GM12878 (cell line): ENCODE results near the gene PRR13. TPM values are rescaled to one million over a fixed set of nuclear protein-coding genes. Genes with fewer than 3 reads are reported as not detected.

Experiments used
- ATAC-seq: fragments of 200-7000 bp; cut with Tn5 transposase; 3 replicates; pipeline ENCODE4 v1.9.1; 2020; ENCODE audit warnings: mild to moderate bottlenecking, moderate library complexity
- BruUV-seq: library from RNA; stranded (reverse); fragments of 400-500 nt; replicated peaks from 2 replicates; lab custom pipeline; 2021; lab: Mats Ljungman, UMichigan
- CTCF ChIA-PET: fragments of 300-600 bp; sonication (Branson Sonifier 250); formaldehyde crosslinking; extraction: SDS; loops from one replicate; lab custom pipeline; 2021; ENCODE audit warnings: inconsistent platforms; lab: Yijun Ruan, JAX
- POLR2A ChIA-PET: fragments of 350-600 bp; formaldehyde crosslinking; extraction: SDS; loops from one replicate; lab custom pipeline; 2021; ENCODE audit warnings: inconsistent platforms; lab: Charles Lee
- RAD21 ChIA-PET: fragments of 300-600 bp; sonication (Branson Sonifier 250); formaldehyde crosslinking; loops from one replicate; lab custom pipeline; 2023; ENCODE audit warnings: antibody characterized with exemption; ENCODE audit not compliant: unreplicated experiment; lab: Charles Lee
- SMC1A ChIA-PET: fragments of 300-600 bp; sonication (Branson Sonifier 250); formaldehyde crosslinking; loops from one replicate; lab custom pipeline; 2023; ENCODE audit not compliant: unreplicated experiment, uncharacterized antibody; lab: Charles Lee
- DNase-seq: peaks from one replicate; pipeline ENCODE4 v3.0.0-alpha.2; 2011; ENCODE audit warnings: low read depth, low spot score
- FAIRE-seq: peaks from 3 replicates; lab custom pipeline; 2011; peaks lifted over from hg19 to GRCh38; lab: Jason Lieb, UNC
- H2AFZ ChIP-seq: 2 replicates; pipeline ENCODE4 v1.6.0; 2011; ENCODE audit warnings: low read depth, low read length, control low read depth; ENCODE audit not compliant: control insufficient read depth
- H3K27ac ChIP-seq: 2 replicates; pipeline ENCODE4 v1.5.1; 2011; ENCODE audit warnings: control low read depth; ENCODE audit not compliant: control insufficient read depth, insufficient read depth
- H3K27me3 ChIP-seq, 2 experiments: replicated peaks in 1 of 2; 2 replicates each; pipeline versions ENCODE4 v1.6.0 to v1.6.1; 2011; ENCODE audit warnings: low read length in 1 of 2; ENCODE audit not compliant: control insufficient read depth in 2 of 2, insufficient read depth in 2 of 2
- H3K36me3 ChIP-seq, 2 experiments: 2 replicates each; pipeline ENCODE4 v1.5.1; 2011; ENCODE audit warnings: low read length in 1 of 2; ENCODE audit not compliant: control insufficient read depth in 2 of 2, insufficient read depth in 2 of 2
- H3K4me1 ChIP-seq: 2 replicates; pipeline ENCODE4 v1.6.1; 2011; ENCODE audit warnings: mild to moderate bottlenecking, low read length, moderate library complexity, mixed read lengths; ENCODE audit not compliant: control insufficient read depth, insufficient read depth
- H3K4me2 ChIP-seq: 2 replicates; pipeline ENCODE4 v1.6.0; 2011; ENCODE audit warnings: control low read depth; ENCODE audit not compliant: control insufficient read depth, insufficient read depth
- H3K4me3 ChIP-seq: fragments of 200-600 bp; sonication (generic); 2 replicates; pipeline ENCODE4 v1.5.1; 2016
- H3K79me2 ChIP-seq: 2 replicates; pipeline ENCODE4 v1.6.0; 2011; ENCODE audit warnings: low read length; ENCODE audit not compliant: control insufficient read depth, insufficient read depth
- H3K9ac ChIP-seq: 2 replicates; pipeline ENCODE4 v1.8.0; 2011; ENCODE audit warnings: low read length, control low read depth, mixed read lengths; ENCODE audit not compliant: control insufficient read depth, insufficient read depth
- H3K9me3 ChIP-seq: replicated peaks from 3 replicates; pipeline ENCODE4 v1.5.1; 2011; ENCODE audit warnings: mild to moderate bottlenecking, low read length; ENCODE audit not compliant: control insufficient read depth, insufficient read depth
- H4K20me1 ChIP-seq: 2 replicates; pipeline ENCODE4 v1.6.0; 2011; ENCODE audit not compliant: control insufficient read depth, insufficient read depth
- BRCA1 ChIP-seq: IDR thresholded peaks from 2 replicates; pipeline ENCODE4 v1.6.1; 2011; ENCODE audit warnings: low read depth, low read length, improper control_type of control experiment
- CBX5 ChIP-seq: sonication (generic); IDR thresholded peaks from 2 replicates; pipeline ENCODE4 v1.6.1; 2016; ENCODE audit warnings: low read depth, moderate library complexity, mild to moderate bottlenecking, inconsistent platforms
- EP300 ChIP-seq, 2 experiments: fragments of 150-350 bp in 1 of 2; IDR thresholded peaks; 2 replicates each; pipeline ENCODE4 v1.6.1; 2011 to 2012; ENCODE audit warnings: low read depth in 2 of 2, low read length in 2 of 2, borderline replicate concordance in 1 of 2, improper control_type of control experiment in 1 of 2, inconsistent platforms in 1 of 2; ENCODE audit not compliant: control insufficient read depth in 1 of 2
- ESRRA ChIP-seq: IDR thresholded peaks from 2 replicates; pipeline ENCODE4 v1.6.1; 2012; ENCODE audit warnings: mild to moderate bottlenecking, low read length, improper control_type of control experiment
- LARP7 ChIP-seq: fragments of 450-650 bp; IDR thresholded peaks from 2 replicates; pipeline ENCODE4 v1.6.1; 2017; ENCODE audit warnings: mild to moderate bottlenecking
- MTA3 ChIP-seq: IDR thresholded peaks from 2 replicates; pipeline ENCODE4 v1.6.1; 2012; ENCODE audit warnings: low read length, inconsistent platforms, borderline replicate concordance
- POU2F2 ChIP-seq: IDR thresholded peaks from 3 replicates; pipeline ENCODE4 v1.6.1; 2011; ENCODE audit warnings: low read depth, mild to moderate bottlenecking, low read length, borderline replicate concordance
- SREBF1 ChIP-seq: IDR thresholded peaks from 2 replicates; pipeline ENCODE4 v1.6.1; 2012; ENCODE audit warnings: mild to moderate bottlenecking, low read length
- TCF12 ChIP-seq: IDR thresholded peaks from 2 replicates; pipeline ENCODE4 v1.6.1; 2011; ENCODE audit warnings: low read depth, mild to moderate bottlenecking, low read length
- TCF3 ChIP-seq: IDR thresholded peaks from 2 replicates; pipeline ENCODE4 v1.6.1; 2012; ENCODE audit warnings: low read depth, mild to moderate bottlenecking, low read length, borderline replicate concordance; ENCODE audit not compliant: insufficient read depth
- ZNF384 ChIP-seq: IDR thresholded peaks from 2 replicates; pipeline ENCODE4 v1.6.1; 2012; ENCODE audit warnings: low read depth, mild to moderate bottlenecking, low read length, improper control_type of control experiment, borderline replicate concordance
- WGBS: methylation state at CpG from one replicate; pipeline ENCODE4 v1.1.6; 2016; ENCODE audit warnings: low lambda C conversion rate; ENCODE audit not compliant: insufficient replicate concordance, insufficient coverage; ENCODE audit errors: missing lambda C conversion rate; 5-methylcytosine and 5-hydroxymethylcytosine counted together
- in situ Hi-C: fragments of 300-500 bp; cut with MboI; formaldehyde crosslinking; loops from 9 replicates; pipeline ENCODE4 v1.14.3; 2018; ENCODE audit warnings: mixed read lengths
- intact Hi-C: fragments of 100-400 bp; cut with micrococcal nuclease; formaldehyde crosslinking; loops from one replicate; pipeline ENCODE4 v1.14.2; 2022; ENCODE audit not compliant: unreplicated experiment
- polyA plus RNA-seq, 11 experiments: library from polyadenylated mRNA; depleted of rRNA in 4 of 11; unstranded in 6 of 11; stranded (reverse) in 5 of 11; fragments of >200 nt; fragmentation: Nextera tagmentation in 4 of 11; fragmentation: Illumina TruSeq in 1 of 11; extraction: Ambion mirVana in 4 of 11; extraction: Trizol in 1 of 11; gene quantifications; 1 replicate in 1 of 11; 2 replicates in 10 of 11; pipeline versions ENCODE4 v1.2.1 to v1.2.3, GENCODE V29; 2011 to 2016; ENCODE audit warnings: inconsistent platforms in 2 of 11, missing spikeins in 2 of 11, low read depth in 1 of 11
- total RNA-seq, 4 experiments: library from RNA; depleted of rRNA in 3 of 4; stranded (reverse); fragments of >200 nt in 3 of 4; fragmentation: Illumina TruSeq in 1 of 4; extraction: Trizol in 1 of 4; gene quantifications; 2 replicates each; pipeline versions ENCODE4 v1.2.1 to v1.2.3, GENCODE V29; 2013 to 2021
- TF ChIP-seq, protein P1 (sequence below): IDR thresholded peaks from 2 replicates; pipeline ENCODE4 v1.6.1; 2012; ENCODE audit warnings: low read length, inconsistent platforms

Gene PRR13
- total and polyA plus RNA-seq, 10 of the 15 experiments (the other 5 are each of a cell fraction or from before 2014, with no cell fraction given): 94.2 to 462 (median 276) TPM

DNA sequence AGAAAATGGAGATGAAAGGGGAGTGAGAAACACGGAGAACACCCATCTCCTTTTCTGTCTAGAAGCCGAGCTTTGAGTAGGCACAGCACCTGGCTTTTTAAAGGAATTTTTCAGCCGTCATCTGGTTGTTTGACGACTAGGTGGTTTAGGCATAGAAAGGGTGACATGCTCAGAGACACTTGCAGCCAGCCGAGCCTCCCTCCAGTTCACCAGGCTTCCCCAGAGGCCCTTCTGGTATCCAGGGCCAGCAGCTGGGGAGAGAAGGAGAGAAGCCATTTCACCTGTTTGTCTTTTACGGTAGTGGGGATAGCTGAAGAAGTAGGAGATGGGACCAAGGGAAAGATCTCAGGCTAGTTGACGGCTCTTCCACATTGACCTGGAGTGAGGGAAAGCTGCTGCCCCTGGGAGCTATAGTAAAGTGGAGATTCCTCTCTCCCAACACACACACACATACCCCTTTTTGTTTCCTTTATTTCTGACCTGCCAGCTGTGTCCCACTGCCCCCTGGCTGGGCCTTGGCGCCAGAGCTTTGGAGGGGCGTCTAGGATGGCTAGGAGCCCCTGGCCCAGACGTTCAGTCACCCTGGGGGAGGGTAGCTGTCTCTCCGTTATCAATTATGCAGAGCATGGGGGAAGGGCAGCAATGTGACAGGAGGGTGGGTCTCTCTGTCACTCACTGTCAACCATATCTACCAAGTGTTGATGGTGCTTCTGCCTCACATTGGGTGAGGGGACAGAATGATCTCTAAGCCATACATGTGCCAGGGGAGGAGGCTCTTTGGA is 52.3 kb downstream of the PRR13 start:
- Histone ChIP-seq H3K27ac (peak overlapping the region; percentile 46; the same call in 1 of the 2 replicates), H3K4me2 (peak overlapping the region; percentile 96), H3K79me2 (no peaks in the 10 kb centered on the region), H3K4me1 (peaks cover 17% of the 10 kb centered on the region), H3K4me3 (peak overlapping the region; percentile 87), H4K20me1 (no peaks in the 10 kb centered on the region), H3K36me3 (no peaks in the 10 kb centered on the region), H3K9me3 (no peaks in the 10 kb centered on the region), H2AFZ (peak overlapping the region; percentile 90), H3K27me3 (no peaks in the 10 kb centered on the region), H3K9ac (peak overlapping the region; percentile 74)
- in situ Hi-C loops (no loop called here), intact Hi-C loops (no loop called here)
- ChIA-PET CTCF (interaction anchor here (0.8 to 4.8 kb wide), 7 partner anchors 9 to 169 kb away, joined by 3 to 20 read pairs (median 3); partner anchors contain the start of genes NPFF and PRR13), RAD21 (interaction anchor here (1.0 to 1.5 kb wide), 5 partner anchors 12 to 182 kb away, joined by 3 to 7 read pairs (median 4); partner anchors contain the start of gene ATP5MC2), POLR2A (interaction anchor here (0.6 to 2.1 kb wide), 8 partner anchors 12 to 287 kb away, joined by 3 to 6 read pairs (median 3); partner anchors contain the start of gene ITGB7), SMC1A (interaction anchor here (0.6 to 3.1 kb wide), 8 partner anchors 15 to 250 kb away, joined by 3 to 9 read pairs (median 3); no protein-coding TSS in a partner anchor)
- ATAC-seq: peak; percentile 5
- BruUV-seq: TSS peak; percentile 70
- no peak for DNase-seq
- TF ChIP-seq CBX5: no peak
- TF ChIP-seq TCF12: no peak
- no peak for TF ChIP-seq SREBF1
- TF ChIP-seq MTA3: no peak
- TF ChIP-seq ESRRA: no peak
- no peak for TF ChIP-seq TCF3
- no peak for TF ChIP-seq LARP7
- TF ChIP-seq BRCA1: no peak
- no peak for TF ChIP-seq ZNF384
- TF ChIP-seq, protein P1, sequence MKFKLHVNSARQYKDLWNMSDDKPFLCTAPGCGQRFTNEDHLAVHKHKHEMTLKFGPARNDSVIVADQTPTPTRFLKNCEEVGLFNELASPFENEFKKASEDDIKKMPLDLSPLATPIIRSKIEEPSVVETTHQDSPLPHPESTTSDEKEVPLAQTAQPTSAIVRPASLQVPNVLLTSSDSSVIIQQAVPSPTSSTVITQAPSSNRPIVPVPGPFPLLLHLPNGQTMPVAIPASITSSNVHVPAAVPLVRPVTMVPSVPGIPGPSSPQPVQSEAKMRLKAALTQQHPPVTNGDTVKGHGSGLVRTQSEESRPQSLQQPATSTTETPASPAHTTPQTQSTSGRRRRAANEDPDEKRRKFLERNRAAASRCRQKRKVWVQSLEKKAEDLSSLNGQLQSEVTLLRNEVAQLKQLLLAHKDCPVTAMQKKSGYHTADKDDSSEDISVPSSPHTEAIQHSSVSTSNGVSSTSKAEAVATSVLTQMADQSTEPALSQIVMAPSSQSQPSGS: no peak
- no peak for TF ChIP-seq POU2F2
- no peak for TF ChIP-seq EP300 (IDR thresholded peaks at IDR 0.05; ENCODE audit: borderline replicate concordance in 1 of 2, control insufficient read depth in 1 of 2, low read depth in 2 of 2, low read length in 2 of 2)
- WGBS: 62% methylated on average over 11 of the region's 11 CpGs
- peak; percentile 68 for FAIRE-seq

Other genes with a start within 250 kb of the PRR13 start
Only the 7 nearest of the 15 such genes appear.
- not detected in 2 replicates for gene SP7, start 105.4 kb upstream of the PRR13 start, total RNA-seq (2014; rRNA removed)
- not detected in 2 replicates for gene SP7, start 105.4 kb upstream of the PRR13 start, total RNA-seq (2014; rRNA removed; fragmentation: Illumina TruSeq; extraction: Trizol)
- not detected in 2 replicates for gene SP7, start 105.4 kb upstream of the PRR13 start, total RNA-seq (2021)
- gene SP7, start 105.4 kb upstream of the PRR13 start, polyA plus RNA-seq (2011; rRNA removed): not detected in 2 replicates
- gene SP7, start 105.4 kb upstream of the PRR13 start, polyA plus RNA-seq (2014; fragmentation: Illumina TruSeq; extraction: Trizol): not detected in 2 replicates
- gene SP7, start 105.4 kb upstream of the PRR13 start, polyA plus RNA-seq (2014; fragmentation: Nextera tagmentation; extraction: Ambion mirVana): under 1 TPM in 1 of 2 experiments, not detected in 1; 0.05 TPM
- gene SP7, start 105.4 kb upstream of the PRR13 start, polyA plus RNA-seq (2014; rRNA removed): not detected in 2 replicates
- gene SP7, start 105.4 kb upstream of the PRR13 start, polyA plus RNA-seq (2016; fragmentation: Nextera tagmentation; extraction: Ambion mirVana): under 1 TPM in 1 of 2 experiments, not detected in 1; 0.11 TPM
- gene SP1, start 61.6 kb upstream of the PRR13 start, total RNA-seq (2014; rRNA removed): 27.0 and 29.7 TPM in 2 replicates
- 31.8 and 32.7 TPM in 2 replicates for gene SP1, start 61.6 kb upstream of the PRR13 start, total RNA-seq (2014; rRNA removed; fragmentation: Illumina TruSeq; extraction: Trizol)
- 46.7 and 49.0 TPM in 2 replicates for gene SP1, start 61.6 kb upstream of the PRR13 start, total RNA-seq (2021)
- 43.9 and 52.0 TPM in 2 replicates for gene SP1, start 61.6 kb upstream of the PRR13 start, polyA plus RNA-seq (2011; rRNA removed)
- gene SP1, start 61.6 kb upstream of the PRR13 start, polyA plus RNA-seq (2014; fragmentation: Illumina TruSeq; extraction: Trizol): 33.5 and 35.6 TPM in 2 replicates
- 1 to 10 TPM; 4.0 to 7.3 TPM for gene SP1, start 61.6 kb upstream of the PRR13 start, polyA plus RNA-seq (2014; fragmentation: Nextera tagmentation; extraction: Ambion mirVana)
- 22.4 and 23.4 TPM in 2 replicates for gene SP1, start 61.6 kb upstream of the PRR13 start, polyA plus RNA-seq (2014; rRNA removed)
- gene SP1, start 61.6 kb upstream of the PRR13 start, polyA plus RNA-seq (2016; fragmentation: Nextera tagmentation; extraction: Ambion mirVana): 1 to 10 TPM; 3.3 to 3.7 TPM
- not detected in 2 replicates for gene AMHR2, start 17.9 kb upstream of the PRR13 start, total RNA-seq (2014; rRNA removed)
- not detected in 2 replicates for gene AMHR2, start 17.9 kb upstream of the PRR13 start, total RNA-seq (2014; rRNA removed; fragmentation: Illumina TruSeq; extraction: Trizol)
- gene AMHR2, start 17.9 kb upstream of the PRR13 start, total RNA-seq (2021): 0.13 TPM in 1 of 2 replicates, not detected in the other
- not detected in 2 replicates for gene AMHR2, start 17.9 kb upstream of the PRR13 start, polyA plus RNA-seq (2011; rRNA removed)
- gene AMHR2, start 17.9 kb upstream of the PRR13 start, polyA plus RNA-seq (2014; fragmentation: Illumina TruSeq; extraction: Trizol): not detected in 2 replicates
- gene AMHR2, start 17.9 kb upstream of the PRR13 start, polyA plus RNA-seq (2014; fragmentation: Nextera tagmentation; extraction: Ambion mirVana): under 1 TPM in 1 of 2 experiments, not detected in 1; 0.06 TPM
- not detected in 2 replicates for gene AMHR2, start 17.9 kb upstream of the PRR13 start, polyA plus RNA-seq (2014; rRNA removed)
- gene AMHR2, start 17.9 kb upstream of the PRR13 start, polyA plus RNA-seq (2016; fragmentation: Nextera tagmentation; extraction: Ambion mirVana): not detected
- 155 and 164 TPM in 2 replicates for gene PCBP2, start 10.4 kb downstream of the PRR13 start, total RNA-seq (2014; rRNA removed)
- gene PCBP2, start 10.4 kb downstream of the PRR13 start, total RNA-seq (2014; rRNA removed; fragmentation: Illumina TruSeq; extraction: Trizol): 162 and 177 TPM in 2 replicates
- 803 and 817 TPM in 2 replicates for gene PCBP2, start 10.4 kb downstream of the PRR13 start, total RNA-seq (2021)
- 276 and 336 TPM in 2 replicates for gene PCBP2, start 10.4 kb downstream of the PRR13 start, polyA plus RNA-seq (2011; rRNA removed)
- gene PCBP2, start 10.4 kb downstream of the PRR13 start, polyA plus RNA-seq (2014; fragmentation: Illumina TruSeq; extraction: Trizol): 629 and 689 TPM in 2 replicates
- 100 to 1,000 TPM; 318 to 348 TPM for gene PCBP2, start 10.4 kb downstream of the PRR13 start, polyA plus RNA-seq (2014; fragmentation: Nextera tagmentation; extraction: Ambion mirVana)
- 337 and 342 TPM in 2 replicates for gene PCBP2, start 10.4 kb downstream of the PRR13 start, polyA plus RNA-seq (2014; rRNA removed)
- 100 to 1,000 TPM; 109 to 127 TPM for gene PCBP2, start 10.4 kb downstream of the PRR13 start, polyA plus RNA-seq (2016; fragmentation: Nextera tagmentation; extraction: Ambion mirVana)
- 8.5 and 10.1 TPM in 2 replicates for gene MAP3K12, start 57.7 kb downstream of the PRR13 start, total RNA-seq (2014; rRNA removed)
- gene MAP3K12, start 57.7 kb downstream of the PRR13 start, total RNA-seq (2014; rRNA removed; fragmentation: Illumina TruSeq; extraction: Trizol): 4.8 and 5.2 TPM in 2 replicates
- 9.4 and 10.4 TPM in 2 replicates for gene MAP3K12, start 57.7 kb downstream of the PRR13 start, total RNA-seq (2021)
- gene MAP3K12, start 57.7 kb downstream of the PRR13 start, polyA plus RNA-seq (2011; rRNA removed): 8.7 and 14.9 TPM in 2 replicates
- gene MAP3K12, start 57.7 kb downstream of the PRR13 start, polyA plus RNA-seq (2014; fragmentation: Illumina TruSeq; extraction: Trizol): 6.1 and 9.4 TPM in 2 replicates
- gene MAP3K12, start 57.7 kb downstream of the PRR13 start, polyA plus RNA-seq (2014; fragmentation: Nextera tagmentation; extraction: Ambion mirVana): 1 to 10 TPM in 1 of 2 experiments, under 1 TPM in 1; 0.45 to 1.2 TPM
- gene MAP3K12, start 57.7 kb downstream of the PRR13 start, polyA plus RNA-seq (2014; rRNA removed): 13.6 and 14.1 TPM in 2 replicates
- gene MAP3K12, start 57.7 kb downstream of the PRR13 start, polyA plus RNA-seq (2016; fragmentation: Nextera tagmentation; extraction: Ambion mirVana): 1 to 10 TPM; 4.2 to 4.6 TPM
- gene TARBP2, start 59.5 kb downstream of the PRR13 start, total RNA-seq (2014; rRNA removed): 46.1 and 47.1 TPM in 2 replicates
- gene TARBP2, start 59.5 kb downstream of the PRR13 start, total RNA-seq (2014; rRNA removed; fragmentation: Illumina TruSeq; extraction: Trizol): 21.4 and 26.1 TPM in 2 replicates
- gene TARBP2, start 59.5 kb downstream of the PRR13 start, total RNA-seq (2021): 42.4 and 43.2 TPM in 2 replicates
- gene TARBP2, start 59.5 kb downstream of the PRR13 start, polyA plus RNA-seq (2011; rRNA removed): 18.3 and 30.4 TPM in 2 replicates
- 13.6 and 22.1 TPM in 2 replicates for gene TARBP2, start 59.5 kb downstream of the PRR13 start, polyA plus RNA-seq (2014; fragmentation: Illumina TruSeq; extraction: Trizol)
- 1 to 10 TPM; 5.5 to 9.4 TPM for gene TARBP2, start 59.5 kb downstream of the PRR13 start, polyA plus RNA-seq (2014; fragmentation: Nextera tagmentation; extraction: Ambion mirVana)
- gene TARBP2, start 59.5 kb downstream of the PRR13 start, polyA plus RNA-seq (2014; rRNA removed): 44.2 and 54.0 TPM in 2 replicates
- gene TARBP2, start 59.5 kb downstream of the PRR13 start, polyA plus RNA-seq (2016; fragmentation: Nextera tagmentation; extraction: Ambion mirVana): 10 to 100 TPM; 58.7 to 60.1 TPM
- 0.23 TPM in 1 of 2 replicates, not detected in the other for gene NPFF, start 65.8 kb downstream of the PRR13 start, total RNA-seq (2014; rRNA removed)
- gene NPFF, start 65.8 kb downstream of the PRR13 start, total RNA-seq (2014; rRNA removed; fragmentation: Illumina TruSeq; extraction: Trizol): not detected in 2 replicates
- not detected in 2 replicates for gene NPFF, start 65.8 kb downstream of the PRR13 start, total RNA-seq (2021)
- not detected in 2 replicates for gene NPFF, start 65.8 kb downstream of the PRR13 start, polyA plus RNA-seq (2011; rRNA removed)
- not detected in 2 replicates for gene NPFF, start 65.8 kb downstream of the PRR13 start, polyA plus RNA-seq (2014; fragmentation: Illumina TruSeq; extraction: Trizol)
- gene NPFF, start 65.8 kb downstream of the PRR13 start, polyA plus RNA-seq (2014; fragmentation: Nextera tagmentation; extraction: Ambion mirVana): under 1 TPM; 0.21 to 0.69 TPM
- 0.22 TPM in 1 of 2 replicates, not detected in the other for gene NPFF, start 65.8 kb downstream of the PRR13 start, polyA plus RNA-seq (2014; rRNA removed)
- not detected for gene NPFF, start 65.8 kb downstream of the PRR13 start, polyA plus RNA-seq (2016; fragmentation: Nextera tagmentation; extraction: Ambion mirVana)